ENCODE measurements around the gene CES4A. TPM values are rescaled to one million over a fixed set of nuclear protein-coding genes. Genes with fewer than 3 reads are reported as not detected.
A peak's percentile ranks its signal among the peaks of the same experiment; 100 is the strongest.

CES4A gene
- total and polyA plus RNA-seq, 7 donors: 2.3 to 7.5 (median 4.1) TPM

GRCh38 chr16:67014634-67015312 lies 26.4 kb downstream of the CES4A start:
- H3K36me3 ChIP-seq: no peaks in the 10 kb centered on the region
- WGBS, 2 donors: 61 to 62% methylated on average over 6 of the region's 6 CpGs
- peak overlapping the region in 2 of 4 donors; percentile 31 to 51 for H3K27ac ChIP-seq
- TF ChIP-seq EP300 (IDR thresholded peaks at IDR 0.05) (no peak), CTCF (IDR thresholded peaks at IDR 0.05) (no peak), POLR2A (IDR thresholded peaks at IDR 0.05) (no peak), POLR2AphosphoS5 (IDR thresholded peaks at IDR 0.05) (no peak)
- peaks cover 0 to 16% (median 14%) of the 10 kb centered on the region in 4 donors for H3K4me1 ChIP-seq
- peaks cover 0 to 14% (median 0%) of the 10 kb centered on the region in 3 donors for H3K27me3 ChIP-seq
- peak; percentile 37 for DNase-seq
- intact Hi-C loops (cut with DNase I): no loop called here
- no peaks in the 10 kb centered on the region for H3K9me3 ChIP-seq
- peak overlapping the region in 3 of 4 donors; percentile 48 to 59 (median 57) for H3K4me3 ChIP-seq

GRCh38 chr16:67015313-67015731 lies 26.9 kb downstream of the CES4A start:
- H3K4me3 ChIP-seq: no peak overlapping the region
- no peaks in the 10 kb centered on the region for H3K9me3 ChIP-seq
- intact Hi-C loops (cut with DNase I): no loop called here
- TF ChIP-seq POLR2A (IDR thresholded peaks at IDR 0.05): no peak
- no peak for TF ChIP-seq EP300 (IDR thresholded peaks at IDR 0.05)
- TF ChIP-seq CTCF (IDR thresholded peaks at IDR 0.05): no peak
- TF ChIP-seq POLR2AphosphoS5 (IDR thresholded peaks at IDR 0.05): no peak
- H3K4me1 ChIP-seq: peaks cover 0 to 16% (median 14%) of the 10 kb centered on the region in 4 donors
- peaks cover 0 to 14% (median 0%) of the 10 kb centered on the region in 3 donors for H3K27me3 ChIP-seq
- DNase-seq: peak; percentile 24
- 25 to 79% methylated on average over 9 of the region's 9 CpGs for WGBS, 2 donors
- H3K36me3 ChIP-seq: no peaks in the 10 kb centered on the region
- no peak overlapping the region for H3K27ac ChIP-seq

- DNase-seq: peak; percentile 46
- Histone ChIP-seq H3K36me3 (no peaks in the 10 kb centered on the region), H3K4me1 (peaks cover 0 to 16% (median 14%) of the 10 kb centered on the region in 4 donors), H3K27ac (no peak overlapping the region), H3K9me3 (no peaks in the 10 kb centered on the region), H3K4me3 (no peak overlapping the region), H3K27me3 (peaks cover 0 to 14% (median 0%) of the 10 kb centered on the region in 3 donors)
- intact Hi-C loops (cut with DNase I): no loop called here
- no peak for TF ChIP-seq POLR2AphosphoS5 (IDR thresholded peaks at IDR 0.05)
- TF ChIP-seq EP300 (IDR thresholded peaks at IDR 0.05): no peak
- TF ChIP-seq POLR2A (IDR thresholded peaks at IDR 0.05): no peak
- TF ChIP-seq CTCF (IDR thresholded peaks at IDR 0.05): no peak
Measured at GRCh38 chr16:67016143-67016542, 27.8 kb downstream of the CES4A start.

GRCh38 chr16:67016681-67017420 lies 28.5 kb downstream of the CES4A start:
- Histone ChIP-seq H3K36me3 (no peaks in the 10 kb centered on the region), H3K27me3 (peaks cover 0 to 14% (median 0%) of the 10 kb centered on the region in 3 donors), H3K27ac (no peak overlapping the region), H3K4me3 (no peak overlapping the region), H3K4me1 (peaks cover 0 to 16% (median 14%) of the 10 kb centered on the region in 4 donors), H3K9me3 (no peaks in the 10 kb centered on the region)
- intact Hi-C loops (cut with DNase I): no loop called here
- DNase-seq: peak; percentile 27
- TF ChIP-seq POLR2A (IDR thresholded peaks at IDR 0.05) (no peak), EP300 (IDR thresholded peaks at IDR 0.05) (no peak), POLR2AphosphoS5 (IDR thresholded peaks at IDR 0.05) (no peak), CTCF (IDR thresholded peaks at IDR 0.05) (no peak)
- WGBS, 2 donors: 89 to 90% methylated on average over 5 of the region's 5 CpGs
